Skin epidermis (tissue), 12 donors: ENCODE results near the gene PIP5K1A.

ENCODE experiments used
- H3K27ac ChIP-seq, 21 experiments: fragments of 200-600 bp; sonication (generic) in 11 of 21; one replicate each; pipeline ENCODE4 v1.5.0; 2020; ENCODE audit warnings: mild to moderate bottlenecking in 3 of 21, inconsistent platforms in 2 of 21, moderate library complexity in 2 of 21
- H3K4me3 ChIP-seq, 7 experiments: fragments of 200-600 bp; sonication (generic) in 2 of 7; one replicate each; pipeline ENCODE4 v1.5.0; 2020; ENCODE audit warnings: inconsistent platforms in 2 of 7, mild to moderate bottlenecking in 2 of 7, moderate library complexity in 1 of 7

Gene PIP5K1A, protein sequence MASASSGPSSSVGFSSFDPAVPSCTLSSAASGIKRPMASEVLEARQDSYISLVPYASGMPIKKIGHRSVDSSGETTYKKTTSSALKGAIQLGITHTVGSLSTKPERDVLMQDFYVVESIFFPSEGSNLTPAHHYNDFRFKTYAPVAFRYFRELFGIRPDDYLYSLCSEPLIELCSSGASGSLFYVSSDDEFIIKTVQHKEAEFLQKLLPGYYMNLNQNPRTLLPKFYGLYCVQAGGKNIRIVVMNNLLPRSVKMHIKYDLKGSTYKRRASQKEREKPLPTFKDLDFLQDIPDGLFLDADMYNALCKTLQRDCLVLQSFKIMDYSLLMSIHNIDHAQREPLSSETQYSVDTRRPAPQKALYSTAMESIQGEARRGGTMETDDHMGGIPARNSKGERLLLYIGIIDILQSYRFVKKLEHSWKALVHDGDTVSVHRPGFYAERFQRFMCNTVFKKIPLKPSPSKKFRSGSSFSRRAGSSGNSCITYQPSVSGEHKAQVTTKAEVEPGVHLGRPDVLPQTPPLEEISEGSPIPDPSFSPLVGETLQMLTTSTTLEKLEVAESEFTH

DNA sequence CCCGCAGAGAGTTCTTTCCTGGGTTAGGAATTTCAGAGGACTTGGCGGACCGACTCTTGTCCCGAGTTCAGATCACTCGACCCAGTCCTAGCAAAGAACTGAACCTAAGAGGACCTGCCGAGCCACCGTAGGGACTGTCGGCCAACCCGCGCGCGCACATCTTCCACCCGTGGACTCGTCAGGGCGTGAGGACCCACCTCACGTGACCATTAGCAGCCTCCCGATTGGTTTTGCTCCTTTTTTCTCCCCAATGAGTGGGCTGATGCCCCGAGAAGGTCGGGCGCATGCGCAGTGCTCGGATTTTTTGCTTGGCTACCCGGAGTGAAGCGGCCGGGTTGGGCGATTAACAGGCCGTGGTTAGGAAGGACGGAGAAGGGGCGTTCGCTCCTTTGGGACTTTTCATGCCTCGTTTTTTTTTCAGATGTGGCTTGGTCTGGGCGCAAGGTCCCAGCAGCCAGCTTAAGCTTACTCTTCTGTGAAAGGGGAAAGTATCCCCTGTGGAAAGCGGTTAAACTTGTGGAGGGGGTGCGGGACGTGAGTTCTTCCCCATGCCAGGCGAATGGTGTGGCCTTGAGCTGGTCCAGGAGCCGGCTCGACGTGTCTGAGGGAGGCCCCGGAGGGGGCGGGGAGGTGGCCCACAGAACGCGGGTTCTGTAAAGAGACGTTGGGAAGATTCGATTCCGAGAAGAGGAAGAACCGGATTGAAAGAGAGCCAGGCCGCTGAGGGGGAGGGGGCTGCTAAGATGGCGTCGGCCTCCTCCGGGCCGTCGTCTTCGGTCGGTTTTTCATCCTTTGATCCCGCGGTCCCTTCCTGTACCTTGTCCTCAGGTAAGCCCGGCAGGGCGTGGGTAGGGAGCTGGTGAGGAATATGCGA lies at the start of gene PIP5K1A:
Gene PIP5K1A (plus strand): TSS at position 299 of the 874 bp plus-strand sequence. CDS start 445 bp downstream, at position 744.
- H3K4me3 ChIP-seq, result peak within 1 kb of the TSS; percentile 71 to 91 (median 85)

DNA sequence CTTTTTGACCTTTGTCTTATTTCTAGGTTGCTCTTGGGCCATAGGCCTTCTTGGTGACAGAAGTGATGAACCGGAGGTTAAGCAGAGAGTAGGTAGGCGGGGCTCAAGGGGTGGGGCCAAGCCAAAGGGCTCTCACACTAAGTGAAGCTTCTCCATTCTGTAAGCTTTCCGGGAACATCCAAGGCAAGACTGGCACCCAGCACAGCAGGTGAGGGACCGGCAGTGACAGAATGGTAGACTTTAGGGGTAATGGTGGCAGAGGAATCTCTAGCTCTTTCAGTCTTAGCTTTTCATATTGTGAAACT lies 41.9 kb upstream of the PIP5K1A start, which contains the start of gene TNFAIP8L2:
Gene TNFAIP8L2 (plus strand): TSS at position 135 of the 305 bp plus-strand sequence. CDS start 2,049 bp downstream, outside the sequence.
- Histone ChIP-seq H3K27ac (peak within 1 kb of the TSS in 20 of 21 experiments; percentile 4 to 93 (median 65)), H3K4me3 (peak within 1 kb of the TSS; percentile 26 to 43 (median 41))

More for the DNA sequence above, at the start of gene PIP5K1A:
- H3K27ac ChIP-seq, result peak within 1 kb of the TSS; percentile 28 to 97 (median 93)

DNA sequence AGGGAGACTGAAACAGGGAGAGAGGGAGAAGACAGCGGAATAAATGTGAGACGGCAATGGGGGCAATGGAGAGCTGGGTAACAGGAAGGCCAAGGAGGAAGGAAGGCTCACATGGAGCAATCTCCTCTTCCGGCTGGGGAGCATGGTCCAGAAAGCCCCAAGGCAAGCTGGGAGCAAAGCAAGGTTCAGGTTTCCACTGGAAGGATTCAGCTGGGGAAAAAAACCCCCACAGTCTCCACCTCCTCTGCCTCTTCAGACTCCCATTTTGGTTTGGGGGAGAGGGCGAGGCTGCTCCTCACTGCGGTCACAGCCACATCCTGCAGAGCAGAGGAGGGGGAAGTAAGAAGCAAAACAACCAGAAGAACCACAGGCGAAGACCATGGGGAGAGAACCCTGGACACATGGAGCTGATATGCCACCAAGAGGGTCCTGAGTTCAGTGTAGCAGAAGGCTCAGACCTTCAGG lies 41.3 kb upstream of the PIP5K1A start:
- H3K4me3 ChIP-seq, result peak overlapping the region; percentile 26 to 43 (median 41)
- H3K27ac ChIP-seq, result peak overlapping the region in 20 of 21 experiments; percentile 4 to 93 (median 65)

DNA sequence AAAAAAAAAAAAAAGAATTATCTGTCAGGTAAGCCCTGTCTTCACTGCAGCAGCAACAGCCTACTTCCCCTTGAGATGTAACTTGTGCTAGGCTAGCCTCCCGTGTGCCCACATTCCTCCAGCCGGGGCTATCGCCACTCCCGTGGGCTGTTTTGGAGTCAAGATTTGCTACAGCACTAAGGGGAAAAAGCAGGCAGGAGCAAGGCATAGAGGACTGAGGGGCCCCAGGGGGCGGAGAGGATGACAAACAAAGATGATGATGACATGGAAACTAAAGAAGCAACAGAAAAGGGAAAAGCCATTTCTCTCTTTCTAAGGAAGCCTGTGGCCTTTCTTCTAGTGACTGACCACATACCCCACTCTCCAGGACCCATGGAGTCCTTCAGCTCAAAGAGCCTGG lies 40.0 kb upstream of the PIP5K1A start:
- Histone ChIP-seq H3K4me3 (peak overlapping the region in 3 of 7 experiments; percentile 5 to 43 (median 43)), H3K27ac (peak overlapping the region in 13 of 21 experiments; percentile 7 to 93 (median 54))

DNA sequence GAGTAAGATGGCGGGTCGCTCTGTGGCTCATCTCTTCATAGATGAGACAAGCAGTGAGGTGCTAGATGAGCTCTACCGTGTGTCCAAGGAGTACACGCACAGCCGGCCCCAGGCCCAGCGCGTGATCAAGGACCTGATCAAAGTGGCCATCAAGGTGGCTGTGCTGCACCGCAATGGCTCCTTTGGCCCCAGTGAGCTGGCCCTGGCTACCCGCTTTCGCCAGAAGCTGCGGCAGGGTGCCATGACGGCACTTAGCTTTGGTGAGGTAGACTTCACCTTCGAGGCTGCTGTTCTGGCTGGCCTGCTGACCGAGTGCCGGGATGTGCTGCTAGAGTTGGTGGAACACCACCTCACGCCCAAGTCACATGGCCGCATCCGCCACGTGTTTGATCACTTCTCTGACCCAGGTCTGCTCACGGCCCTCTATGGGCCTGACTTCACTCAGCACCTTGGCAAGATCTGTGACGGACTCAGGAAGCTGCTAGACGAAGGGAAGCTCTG lies 39.6 kb upstream of the PIP5K1A start:
- no peak overlapping the region for H3K4me3 ChIP-seq
- H3K27ac ChIP-seq, result peak overlapping the region in 14 of 21 experiments; percentile 7 to 93 (median 52)

DNA sequence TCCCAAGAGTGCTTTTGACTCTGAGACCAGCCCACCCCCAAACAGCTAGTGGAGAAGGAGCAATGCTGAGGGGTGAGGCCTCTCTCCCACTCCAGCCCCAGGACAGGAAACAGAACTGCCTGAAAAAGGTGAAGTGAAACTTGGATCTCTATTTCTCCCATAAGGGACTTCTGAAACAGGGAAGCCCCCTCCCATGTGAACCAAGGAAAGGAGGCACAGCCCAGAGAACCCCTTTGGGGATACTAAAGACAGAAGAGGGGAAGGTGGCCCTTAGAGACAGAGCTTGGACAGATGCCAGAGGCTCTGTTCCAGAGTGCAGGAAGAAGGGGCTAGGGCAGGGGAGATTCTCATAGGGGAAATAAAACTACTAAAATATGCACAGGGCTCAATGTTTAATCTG lies 39.0 kb upstream of the PIP5K1A start:
- peak overlapping the region in 13 of 21 experiments; percentile 12 to 93 (median 52) for H3K27ac ChIP-seq

DNA sequence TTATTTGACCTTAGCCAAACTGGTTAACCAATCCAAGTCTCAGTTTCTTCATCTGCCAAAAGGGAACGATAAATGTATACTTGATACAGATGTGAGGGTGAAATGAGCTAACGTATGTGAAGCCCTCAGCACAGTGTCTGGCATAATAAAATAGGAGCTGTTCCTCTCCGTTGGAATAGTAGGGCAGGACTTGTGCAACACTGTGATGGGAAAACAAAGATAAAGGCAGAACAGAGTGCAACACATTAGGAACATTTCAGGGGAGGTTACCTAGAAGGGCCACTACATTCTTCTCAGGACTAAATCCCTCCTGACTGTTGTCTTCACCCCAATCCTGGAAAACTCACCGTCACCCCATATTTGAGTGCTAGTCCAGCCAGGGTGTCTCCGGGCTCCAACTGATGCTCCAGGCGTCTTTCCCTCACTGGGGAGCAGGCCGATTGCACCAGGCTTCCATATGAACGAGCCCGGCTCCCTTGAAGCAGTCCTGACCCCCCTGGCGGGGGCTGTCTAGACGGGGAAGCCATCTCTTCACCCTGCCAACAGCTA lies 33.5 kb upstream of the PIP5K1A start:
- peak overlapping the region; percentile 42 to 77 (median 72) for H3K4me3 ChIP-seq
- H3K27ac ChIP-seq, result peak overlapping the region in 20 of 21 experiments; percentile 52 to 92 (median 86)

More for the DNA sequence above, 39.0 kb upstream of the PIP5K1A start:
- H3K4me3 ChIP-seq, result no peak overlapping the region

DNA sequence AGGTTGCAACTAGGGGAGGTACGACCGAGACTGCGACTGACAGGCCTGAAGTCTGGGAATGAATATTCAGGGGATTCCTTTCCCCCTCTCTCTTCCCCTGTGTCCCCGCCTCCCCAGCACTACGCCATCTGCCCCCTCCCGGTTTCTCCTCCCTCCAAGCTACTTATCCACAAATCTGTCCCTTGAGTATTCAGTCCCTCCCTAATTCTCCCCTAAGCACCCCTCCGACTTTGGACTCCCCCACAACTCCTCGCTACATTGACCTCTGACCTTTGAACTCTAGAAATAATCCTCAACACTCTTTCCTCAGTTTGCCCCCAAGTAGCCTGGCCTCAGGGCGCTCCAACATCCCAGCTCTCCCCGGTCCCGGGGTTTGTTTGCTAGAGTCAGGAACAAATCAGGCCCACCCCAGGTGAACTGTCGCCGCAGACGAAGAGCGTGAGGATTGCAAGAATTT lies 33.0 kb upstream of the PIP5K1A start:
- Histone ChIP-seq H3K27ac (peak overlapping the region in 20 of 21 experiments; percentile 52 to 92 (median 86)), H3K4me3 (peak overlapping the region; percentile 42 to 77 (median 72))

DNA sequence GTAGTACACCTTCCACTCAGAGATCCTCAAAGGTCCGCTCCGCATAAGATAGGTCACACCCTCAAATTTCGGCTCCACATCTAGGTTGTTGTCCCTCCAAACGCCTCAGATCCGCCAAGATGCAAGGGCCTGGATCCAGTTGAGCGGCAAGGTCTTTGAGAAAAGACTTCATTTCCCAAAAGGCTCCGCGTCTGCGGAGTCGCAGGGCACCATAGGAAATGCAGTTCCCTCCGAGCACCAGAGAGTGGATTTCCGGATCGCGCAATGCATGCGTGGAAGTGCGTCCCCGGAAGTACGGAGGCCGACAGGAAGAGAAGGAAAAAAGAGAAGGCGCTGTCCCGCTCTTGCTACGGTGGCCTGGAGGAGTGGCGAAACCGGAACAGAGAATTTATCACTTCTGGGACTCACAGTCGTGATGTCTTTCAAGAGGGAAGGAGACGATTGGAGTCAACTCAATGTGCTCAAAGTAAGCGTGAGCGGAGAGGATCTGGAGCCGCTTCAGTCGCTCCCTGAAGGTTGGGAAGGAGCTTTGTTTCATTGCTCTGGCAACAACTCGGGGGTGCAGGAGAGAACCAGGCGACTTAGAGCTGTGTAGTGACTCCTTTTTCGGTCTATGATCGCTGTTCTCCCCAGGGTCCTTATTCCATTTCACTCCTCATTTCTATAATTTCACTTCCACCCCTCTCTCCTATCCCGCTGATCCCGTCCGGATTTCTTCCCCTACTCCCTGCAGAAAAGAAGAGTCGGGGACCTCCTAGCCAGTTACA lies 32.4 kb upstream of the PIP5K1A start, which contains the start of the genes LYSMD1 and SCNM1:
Gene LYSMD1 (minus strand): TSS at position 165 of the 767 bp plus-strand sequence. CDS start 644 bp downstream, outside the sequence.
Gene SCNM1 (plus strand): TSS at position 407 of the 767 bp plus-strand sequence. CDS start 9 bp downstream, at position 416.
- Histone ChIP-seq H3K4me3 (peak within 1 kb of the TSS; percentile 42 to 77 (median 72)), H3K27ac (peak within 1 kb of the TSS in 20 of 21 experiments; percentile 52 to 92 (median 88))

DNA sequence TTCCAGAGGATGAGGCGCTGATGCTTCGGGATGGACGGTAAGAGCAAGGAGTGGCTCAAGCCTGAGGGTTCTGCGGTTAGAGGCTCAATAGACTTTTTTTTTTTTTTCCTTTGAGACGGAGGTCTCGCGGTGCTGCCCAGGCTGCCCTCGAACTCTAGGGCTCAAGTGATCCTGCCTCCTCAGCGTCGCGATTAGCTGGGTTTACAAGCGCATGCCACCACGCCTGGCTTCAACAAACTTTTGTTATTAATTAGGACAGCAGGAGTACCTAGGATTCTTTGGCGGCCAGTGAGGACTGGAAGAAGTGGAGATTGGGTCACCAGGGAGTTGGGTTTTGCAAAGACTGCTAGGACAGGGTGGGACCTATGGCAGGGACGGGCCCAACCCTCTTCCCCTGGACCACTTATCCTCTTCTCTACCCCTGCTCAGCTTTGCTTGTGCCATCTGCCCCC lies 31.8 kb upstream of the PIP5K1A start:
- Histone ChIP-seq H3K4me3 (peak overlapping the region; percentile 42 to 77 (median 72)), H3K27ac (peak overlapping the region in 20 of 21 experiments; percentile 12 to 92 (median 88))

DNA sequence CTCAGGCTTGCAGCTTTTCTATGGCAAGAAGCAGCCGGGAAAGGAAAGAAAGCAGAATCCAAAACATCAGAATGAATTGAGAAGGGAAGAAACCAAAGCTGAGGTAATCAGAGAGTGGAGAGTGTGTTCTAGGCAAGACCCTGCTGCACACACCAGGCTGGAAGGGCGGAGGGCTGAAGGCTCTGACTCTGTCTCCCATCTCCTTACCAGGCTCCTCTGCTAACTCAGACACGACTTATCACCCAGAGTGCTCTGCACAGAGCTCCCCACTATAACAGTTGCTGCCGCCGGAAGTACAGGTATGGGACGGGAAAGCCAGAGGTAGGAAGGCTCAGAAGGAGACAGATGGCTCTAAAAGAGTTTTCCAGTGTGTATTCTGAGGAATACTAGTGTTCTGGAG lies 31.2 kb upstream of the PIP5K1A start:
- peak overlapping the region in 9 of 21 experiments; percentile 82 to 92 (median 88) for H3K27ac ChIP-seq
- peak overlapping the region in 5 of 7 experiments; percentile 42 to 76 (median 72) for H3K4me3 ChIP-seq

DNA sequence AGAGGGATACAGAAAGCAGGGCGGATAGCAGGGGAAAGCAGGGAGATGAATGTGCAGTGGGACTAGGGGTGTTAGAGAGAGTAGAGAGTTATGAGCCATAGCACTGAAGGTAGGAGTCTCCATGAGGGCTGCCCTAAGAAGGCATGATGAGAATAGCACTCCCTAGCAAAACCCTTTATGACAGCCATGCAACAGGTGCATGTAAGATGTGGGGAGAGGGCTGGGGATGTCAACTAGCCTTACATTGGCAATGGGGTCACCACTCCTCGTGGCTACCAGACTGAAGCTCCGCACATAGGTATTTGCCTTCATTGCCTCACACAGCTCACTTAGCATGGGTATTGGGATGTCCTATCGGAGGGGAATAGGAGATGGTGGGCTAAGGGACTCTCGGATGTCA lies 27.2 kb upstream of the PIP5K1A start:
- H3K27ac ChIP-seq, result no peak overlapping the region
- no peak overlapping the region for H3K4me3 ChIP-seq

DNA sequence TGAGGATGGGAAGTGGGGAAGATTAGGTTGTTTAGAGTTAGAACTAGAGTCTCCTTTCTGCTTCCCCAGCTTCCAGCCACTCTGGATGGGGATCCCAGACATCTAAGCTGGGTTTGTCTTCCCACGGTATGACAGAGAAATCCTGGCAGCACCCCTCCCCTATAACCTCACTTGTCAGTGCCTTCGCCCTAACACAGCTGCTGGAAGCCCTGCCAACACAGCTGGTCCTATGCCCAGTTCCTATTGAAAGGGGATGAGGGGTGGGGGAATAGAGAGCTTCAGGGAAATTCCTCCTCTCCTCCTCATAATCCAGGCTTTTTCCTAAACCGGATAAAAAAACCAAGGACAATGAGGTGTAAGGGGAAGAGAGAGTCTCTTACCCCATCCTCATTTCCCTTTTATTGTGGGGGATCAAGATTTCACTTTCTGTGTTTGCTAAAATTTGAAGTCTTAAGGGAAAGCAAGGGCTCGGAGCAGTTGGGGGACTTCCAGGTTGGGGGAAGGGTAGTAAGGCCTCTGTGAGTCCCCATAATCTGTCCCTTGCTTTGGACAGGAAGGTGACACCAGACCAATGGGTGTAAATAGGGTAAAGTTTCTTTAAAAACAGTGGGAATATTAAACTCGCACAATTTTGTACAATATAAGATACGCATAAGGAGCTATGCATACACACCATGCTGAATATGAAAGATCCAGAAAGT lies 23.2 kb upstream of the PIP5K1A start:
- Histone ChIP-seq H3K4me3 (no peak overlapping the region), H3K27ac (peak overlapping the region in 9 of 21 experiments; percentile 17 to 77 (median 56))

DNA sequence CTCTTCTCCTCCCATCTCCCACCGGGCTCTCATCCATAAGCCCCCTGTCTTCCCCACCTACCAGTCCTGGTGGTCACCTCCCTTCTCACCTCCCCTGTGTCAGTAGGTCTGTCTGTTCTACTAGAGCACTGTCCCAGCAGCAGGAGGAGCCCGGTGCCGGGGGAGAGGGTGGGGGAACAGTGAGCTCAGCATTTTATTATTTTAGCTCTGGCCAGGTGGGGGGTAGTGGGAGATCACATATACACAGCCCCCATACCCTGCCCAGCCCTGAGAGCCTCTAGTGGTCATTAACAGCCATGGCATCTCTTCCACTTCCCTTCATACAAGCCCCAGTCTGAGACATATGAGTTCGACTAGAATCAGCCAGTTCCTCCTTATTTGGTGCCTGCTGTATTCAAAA lies 22.5 kb upstream of the PIP5K1A start, which contains the start of gene TMOD4:
Gene TMOD4 (minus strand): TSS at position 119 of the 400 bp plus-strand sequence. CDS start 1,106 bp downstream, outside the sequence.
- H3K4me3 ChIP-seq, result no peak within 1 kb of the TSS
- H3K27ac ChIP-seq, result peak within 1 kb of the TSS in 9 of 21 experiments; percentile 17 to 77 (median 56)

DNA sequence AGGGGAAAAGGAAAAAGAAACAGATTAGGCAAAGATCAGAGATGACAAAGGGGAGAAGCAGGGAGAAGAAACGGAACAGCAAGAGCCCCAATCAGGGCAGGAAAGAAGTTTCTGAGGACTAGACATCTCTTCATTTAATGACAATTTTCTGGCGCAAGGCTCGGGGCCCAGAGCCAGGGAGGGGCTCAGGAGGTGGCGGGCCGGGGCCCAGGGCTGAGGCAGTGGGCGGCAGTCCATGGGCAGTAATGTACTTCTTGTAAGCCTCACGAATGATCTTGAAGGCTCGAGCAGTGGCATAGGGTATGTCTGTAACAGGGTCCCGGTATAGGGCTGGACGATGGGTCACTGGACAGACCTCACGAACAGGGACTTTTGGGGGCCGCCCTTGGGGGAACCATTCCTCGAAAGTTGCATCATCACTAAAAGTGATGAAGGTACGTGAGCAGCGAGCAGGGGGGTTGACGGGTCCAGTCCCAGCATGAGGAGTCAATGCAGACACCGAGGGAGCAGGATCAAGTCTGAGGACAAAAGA lies 21.8 kb upstream of the PIP5K1A start:
- H3K4me3 ChIP-seq, result no peak overlapping the region
- H3K27ac ChIP-seq, result no peak overlapping the region

DNA sequence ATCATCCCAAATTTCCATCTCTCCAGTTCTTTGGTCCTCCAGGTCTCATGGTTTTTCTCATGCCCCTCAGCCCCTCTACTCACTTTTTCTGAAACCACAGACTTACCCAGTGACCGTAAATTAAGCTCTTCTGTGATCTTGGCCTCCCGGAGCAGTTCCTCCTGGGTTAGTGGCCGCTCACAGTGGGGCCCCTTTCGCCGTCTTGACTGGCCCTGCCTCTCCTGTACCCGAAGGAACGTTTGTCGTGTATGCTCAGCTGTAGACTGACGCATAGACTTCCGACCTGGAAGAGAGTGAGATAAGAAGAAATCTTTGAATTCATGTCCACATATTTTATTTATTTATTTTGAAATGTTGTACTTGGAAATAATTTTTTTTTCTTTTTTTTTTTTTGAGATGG lies 14.1 kb upstream of the PIP5K1A start:
- H3K4me3 ChIP-seq, result no peak overlapping the region
- no peak overlapping the region for H3K27ac ChIP-seq

DNA sequence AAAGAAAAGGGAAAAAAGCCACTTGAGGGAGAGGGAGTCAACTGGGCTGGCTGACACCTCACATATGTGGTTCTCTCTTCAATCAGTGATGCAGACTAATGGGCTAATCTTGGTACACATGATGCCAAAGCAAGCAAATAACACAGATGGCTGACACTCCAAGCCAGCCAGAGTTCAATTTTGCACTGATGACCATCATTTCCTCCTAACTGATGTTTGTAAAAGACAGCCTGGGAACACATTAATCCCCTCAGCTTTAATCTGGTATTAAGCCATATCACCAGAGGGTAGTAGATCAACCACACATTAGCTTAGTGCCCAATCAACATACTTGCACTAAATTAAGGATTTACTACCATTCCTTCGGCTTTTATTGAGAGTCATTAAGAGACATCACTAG lies 11.1 kb upstream of the PIP5K1A start:
- no peak overlapping the region for H3K4me3 ChIP-seq
- H3K27ac ChIP-seq, result peak overlapping the region in 1 of 21 experiments; percentile 34
